ENCODE results near the gene EFHD1. TPM values are rescaled to one million over a fixed set of nuclear protein-coding genes. Genes with fewer than 3 reads are reported as not detected.
A peak's percentile ranks its signal among the peaks of the same experiment; 100 is the strongest.

Gene EFHD1
- total and polyA plus RNA-seq, 9 of the 15 experiments (the other 6 are each of a cell fraction or from before 2014, with no cell fraction given) = 0.66 to 9.1 (median 2.0) TPM

- TF ChIP-seq ZNF507 (tag; conservative IDR thresholded peaks at IDR 0.05) = no peak
- no peak for TF ChIP-seq NR4A1 (CRISPR knock-in tag; IDR thresholded peaks at IDR 0.05)
- TF ChIP-seq NR4A1 (tag; IDR thresholded peaks at IDR 0.05) = no peak
- TF ChIP-seq ATF3 (IDR thresholded peaks at IDR 0.05) = peak; percentile 57; the same call in 1 of the 2 replicates
- TF ChIP-seq ATF3 (CRISPR knock-in tag; conservative IDR thresholded peaks at IDR 0.05) = no peak
- TF ChIP-seq, protein P1, sequence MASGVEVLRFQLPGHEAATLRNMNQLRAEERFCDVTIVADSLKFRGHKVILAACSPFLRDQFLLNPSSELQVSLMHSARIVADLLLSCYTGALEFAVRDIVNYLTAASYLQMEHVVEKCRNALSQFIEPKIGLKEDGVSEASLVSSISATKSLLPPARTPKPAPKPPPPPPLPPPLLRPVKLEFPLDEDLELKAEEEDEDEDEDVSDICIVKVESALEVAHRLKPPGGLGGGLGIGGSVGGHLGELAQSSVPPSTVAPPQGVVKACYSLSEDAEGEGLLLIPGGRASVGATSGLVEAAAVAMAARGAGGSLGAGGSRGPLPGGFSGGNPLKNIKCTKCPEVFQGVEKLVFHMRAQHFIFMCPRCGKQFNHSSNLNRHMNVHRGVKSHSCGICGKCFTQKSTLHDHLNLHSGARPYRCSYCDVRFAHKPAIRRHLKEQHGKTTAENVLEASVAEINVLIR (CRISPR knock-in tag; IDR thresholded peaks at IDR 0.05) = no peak
- TF ChIP-seq POLR2AphosphoS2 (IDR thresholded peaks at IDR 0.05; ENCODE audit: low read length) = no peak
- no peak for TF ChIP-seq ZFX (CRISPR knock-in tag; IDR thresholded peaks at IDR 0.05)
- peak; percentile 50 for TF ChIP-seq L3MBTL2 (IDR thresholded peaks at IDR 0.05)
- peak; percentile 52 for TF ChIP-seq CEBPG (CRISPR knock-in tag; IDR thresholded peaks at IDR 0.05)
- peak in 1 of 2 experiments; percentile 65; a peak in 2 of 4 replicates for TF ChIP-seq CEBPG (tag; conservative IDR thresholded peaks at IDR 0.05 in 1 of 2, IDR thresholded peaks at IDR 0.05 in 1 of 2)
- TF ChIP-seq ZNF655 (CRISPR knock-in tag; IDR thresholded peaks at IDR 0.05) = no peak
- no peak for TF ChIP-seq ASH1L (IDR thresholded peaks at IDR 0.05; ENCODE audit: borderline replicate concordance, low read depth, partially characterized antibody)
- TF ChIP-seq HIVEP1 (CRISPR knock-in tag; IDR thresholded peaks at IDR 0.05) = no peak
- no peak for TF ChIP-seq TCF3 (CRISPR knock-in tag; IDR thresholded peaks at IDR 0.05)
- no peak for TF ChIP-seq ZBTB1 (CRISPR knock-in tag; IDR thresholded peaks at IDR 0.05; ENCODE audit: borderline replicate concordance, low read depth)
- TF ChIP-seq DDX20 (tag; IDR thresholded peaks at IDR 0.05; ENCODE audit: low read depth) = no peak
- TF ChIP-seq SREBF2 (CRISPR knock-in tag; IDR thresholded peaks at IDR 0.05) = no peak
- TF ChIP-seq NFE2L1 (tag; IDR thresholded peaks at IDR 0.05; ENCODE audit: borderline replicate concordance, low read depth) = no peak
- TF ChIP-seq NFXL1 (CRISPR knock-in tag; IDR thresholded peaks at IDR 0.05) = no peak
- TF ChIP-seq MXD1 (CRISPR knock-in tag; IDR thresholded peaks at IDR 0.05; ENCODE audit: borderline replicate concordance, poor library complexity, severe bottlenecking) = no peak
- TF ChIP-seq MCM3 (IDR thresholded peaks at IDR 0.05) = no peak
- TF ChIP-seq EP400 (IDR thresholded peaks at IDR 0.05) = peak; percentile 47; the same call in 1 of the 2 replicates
- no peak for TF ChIP-seq BRCA1 (IDR thresholded peaks at IDR 0.05)
- TF ChIP-seq BRCA1 (CRISPR knock-in tag; IDR thresholded peaks at IDR 0.05) = no peak
- no peak for TF ChIP-seq ZFP36 (IDR thresholded peaks at IDR 0.05; ENCODE audit: low read depth, low read length, partially characterized antibody)
- TF ChIP-seq SMARCA5 (IDR thresholded peaks at IDR 0.05) = no peak
- no peak for TF ChIP-seq ILF3 (IDR thresholded peaks at IDR 0.05; ENCODE audit: borderline replicate concordance)
These were observed 1.0 kb upstream of the EFHD1 start (continued) for GRCh38 chr2:232632229-232632903.

Data from K562 (cell line).